GM21619 (cell line): ENCODE measurements around the gene CORO1C.
"Not testable (repeated sequence)": the region's sequence is repeated elsewhere in the genome, so short reads cannot be mapped to it uniquely, and the experiment has no call there.

Source experiments
- ATAC-seq: cut with Tn5 transposase; IDR thresholded peaks from one replicate; pipeline ENCODE4 v1.9.1; 2021; ENCODE audit not compliant: unreplicated experiment

CORO1C gene

DNA sequence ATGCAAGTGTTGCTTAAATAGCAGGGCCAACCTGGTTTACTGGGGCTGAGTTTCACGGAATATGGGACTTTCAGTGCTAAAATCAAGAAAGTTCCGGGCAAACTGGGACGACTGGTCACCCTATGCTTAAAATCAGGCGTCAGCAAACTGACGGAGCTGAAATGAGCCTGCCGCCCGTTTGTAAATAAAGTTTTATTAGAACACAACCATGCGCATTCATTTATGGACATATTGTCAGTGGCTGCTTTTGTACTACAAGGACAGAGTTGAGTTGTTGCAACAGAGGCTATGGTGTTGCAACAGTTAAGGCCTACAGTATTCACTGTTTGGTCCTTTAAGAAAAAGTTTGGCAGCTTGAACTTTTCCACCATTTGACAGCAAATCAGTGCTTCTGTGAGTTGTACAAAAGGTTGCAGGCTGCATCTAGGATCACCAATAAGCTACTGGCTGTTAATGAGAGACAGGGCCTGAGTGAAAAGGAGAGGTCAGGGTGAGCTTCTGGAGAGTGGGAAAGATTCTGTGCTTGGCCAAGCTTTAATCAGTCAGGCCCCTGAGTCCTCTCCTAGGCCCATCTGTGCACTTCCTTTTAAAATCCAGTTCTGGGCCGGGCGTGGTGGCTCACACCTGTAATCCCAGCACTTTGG is 111.0 kb downstream of the CORO1C start:
- ATAC-seq, result no peak

DNA sequence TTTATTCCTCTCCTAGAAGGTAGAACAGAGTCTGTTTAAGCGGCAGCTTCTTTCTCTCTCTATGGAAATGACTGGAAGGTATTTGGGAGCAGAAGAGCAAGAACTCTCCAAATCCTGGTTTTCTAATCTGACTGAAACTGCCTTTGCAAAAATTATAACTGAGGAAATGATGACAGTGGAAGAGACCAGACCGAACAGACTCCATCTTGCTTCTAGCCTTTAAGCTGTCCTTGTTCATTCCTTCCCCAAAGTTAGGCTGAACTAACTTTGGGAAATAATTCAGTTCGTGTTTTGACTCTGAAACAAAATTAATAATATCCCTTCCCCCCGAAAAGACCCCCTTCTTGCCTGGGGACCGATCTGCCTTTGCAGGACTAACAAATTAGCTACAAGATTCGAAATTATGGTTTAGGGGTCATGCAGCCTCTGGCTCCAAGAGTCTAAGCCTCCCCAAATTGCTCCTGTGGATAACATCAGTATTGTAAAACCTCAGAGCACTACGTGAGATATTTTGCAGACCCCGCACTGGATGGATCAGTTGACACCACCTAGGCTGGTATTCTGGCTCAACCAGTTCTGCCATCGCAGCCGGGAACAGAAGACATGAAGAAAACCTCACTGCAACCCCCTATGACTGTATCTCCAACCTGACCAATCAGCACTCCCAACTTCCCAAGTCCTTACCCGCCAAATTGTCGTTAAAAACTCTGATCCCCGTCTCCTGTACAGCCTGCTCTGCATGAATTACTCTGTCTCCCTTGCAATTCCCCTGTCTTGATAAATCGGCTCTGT is 111.8 kb downstream of the CORO1C start:
- ATAC-seq, result no peak

DNA sequence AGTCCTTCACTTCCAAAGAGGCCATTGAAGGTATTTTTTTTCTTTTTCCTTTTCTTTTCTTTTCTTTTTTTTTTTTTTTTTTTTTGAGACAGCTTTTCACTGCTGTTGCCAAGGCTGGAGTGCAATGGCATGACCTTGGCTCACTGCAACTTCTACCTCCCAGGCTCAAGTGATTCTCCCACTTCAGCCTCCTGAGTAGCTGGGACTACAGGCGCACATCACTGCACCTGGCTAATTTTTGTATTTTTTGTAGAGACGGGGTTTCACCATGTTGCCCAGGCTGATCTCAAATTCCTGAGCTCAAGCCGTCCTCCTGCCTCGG is 112.4 kb downstream of the CORO1C start:
- not testable (repeated sequence) for ATAC-seq

DNA sequence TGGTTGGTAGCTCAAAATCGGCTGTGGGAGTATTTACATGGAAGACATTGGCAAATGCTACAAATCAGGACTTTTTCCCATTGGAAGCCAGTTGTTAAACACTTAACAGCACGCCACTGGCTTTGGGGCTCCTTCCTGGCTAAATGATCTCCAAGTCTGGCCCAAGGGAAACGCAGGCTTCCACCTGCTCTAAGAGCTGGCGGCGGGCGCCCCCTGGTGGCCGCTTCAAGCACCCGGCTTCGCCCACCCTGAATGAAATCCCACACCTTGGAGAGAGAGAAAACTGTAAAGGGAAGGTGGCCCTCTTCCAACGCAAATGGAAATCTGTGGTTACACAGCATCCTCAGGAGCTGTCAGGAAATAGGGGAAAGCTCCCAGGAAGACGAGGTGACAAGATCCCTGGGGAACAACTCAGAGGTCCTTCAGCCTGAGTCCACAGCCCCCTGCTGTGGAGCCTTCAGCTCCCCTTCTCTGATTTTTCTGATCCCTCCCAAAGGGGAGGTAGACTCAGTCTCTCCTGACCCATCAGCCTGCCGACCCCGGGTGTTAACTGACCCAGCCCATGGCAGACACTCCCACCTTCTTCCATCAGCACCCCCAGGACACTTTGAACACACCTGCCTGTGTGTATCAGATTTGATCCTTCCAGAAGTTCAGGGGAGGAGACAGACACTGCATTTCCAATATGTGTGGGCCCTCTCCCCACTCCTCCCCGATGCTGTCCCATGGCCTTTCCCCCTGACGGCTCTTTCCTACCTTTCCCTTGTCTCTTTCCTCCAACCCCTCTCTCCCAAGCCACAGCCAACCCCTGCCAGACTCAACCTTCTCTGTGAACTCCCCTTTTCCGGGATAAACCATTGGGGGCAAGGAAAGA is 113.0 kb downstream of the CORO1C start:
- ATAC-seq, result peak; percentile 43

DNA sequence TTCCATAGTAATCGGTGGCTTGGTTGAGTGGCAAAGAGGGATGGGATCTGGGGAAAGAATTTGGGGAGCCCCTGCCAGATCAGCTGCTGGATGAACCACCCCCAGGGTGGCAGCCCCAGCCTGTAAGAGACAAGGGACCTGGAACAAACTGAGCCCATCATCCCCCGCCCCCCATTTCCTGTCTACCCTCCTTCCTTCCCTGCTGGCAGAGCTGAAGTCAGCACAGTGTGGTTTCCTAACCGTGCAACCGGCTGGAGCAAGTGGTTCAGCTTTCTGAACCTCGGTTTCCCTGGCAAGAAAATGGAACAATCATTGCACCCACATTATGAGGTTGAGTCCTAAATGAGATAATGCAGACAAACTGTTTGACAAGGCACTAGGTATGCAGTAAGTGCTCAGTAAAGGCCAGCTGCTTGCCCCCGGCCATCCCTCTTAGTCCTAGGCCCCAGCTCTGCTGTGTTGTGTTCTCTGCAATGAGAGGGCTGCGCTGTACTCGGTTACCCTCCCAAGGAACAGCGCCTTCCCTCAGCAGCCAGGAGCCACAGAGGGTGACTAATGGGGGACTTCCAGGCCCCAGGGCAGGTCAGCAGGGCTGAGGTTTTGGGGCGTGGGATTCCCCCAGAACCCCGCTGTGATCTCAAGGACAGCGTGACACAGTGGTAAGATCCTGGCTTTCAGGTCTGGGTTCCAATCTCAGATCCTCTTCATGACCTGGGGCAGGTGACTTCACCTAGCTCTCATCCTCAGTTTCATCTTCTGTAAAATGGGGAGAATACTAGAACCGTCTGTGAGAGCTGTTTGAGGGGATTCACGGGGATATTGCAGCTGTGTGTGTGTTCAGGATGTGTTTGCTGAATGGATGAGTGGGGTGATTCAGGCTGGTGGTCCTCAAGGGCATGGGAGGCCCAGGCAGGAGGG is 114.1 kb downstream of the CORO1C start:
- ATAC-seq, result peak; percentile 69

- ATAC-seq, result no peak
These were observed 115.0 kb downstream of the CORO1C start for GRCh38 chr12:108616359-108616758.

- ATAC-seq, result no peak
These were observed 115.4 kb downstream of the CORO1C start for GRCh38 chr12:108615918-108616317.

- ATAC-seq, result no peak
These were observed 116.7 kb downstream of the CORO1C start for GRCh38 chr12:108614639-108615038.

DNA sequence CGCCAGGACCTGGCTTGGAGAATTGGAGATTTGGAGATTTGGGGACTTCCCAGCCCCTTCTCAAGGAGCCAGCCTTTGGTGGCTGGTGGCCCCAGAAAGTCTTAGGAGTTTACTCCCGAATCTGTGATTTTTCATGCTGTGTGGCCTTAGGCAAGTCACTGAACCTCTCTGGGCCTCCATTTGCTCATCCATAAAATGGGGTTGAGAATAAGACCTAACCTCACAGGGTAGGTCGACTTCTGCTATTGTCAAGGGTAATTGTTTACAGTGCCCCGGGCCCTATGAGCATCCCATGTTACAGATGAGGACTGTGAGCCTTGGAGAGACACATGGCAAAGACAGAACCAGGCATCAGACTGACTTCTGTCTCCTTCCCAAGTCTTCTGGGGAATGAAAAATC is 117.3 kb downstream of the CORO1C start:
- ATAC-seq, result no peak

GRCh38 chr12:108613548-108613947 is 117.8 kb downstream of the CORO1C start:
- ATAC-seq, result no peak

- no peak for ATAC-seq
These were observed 118.5 kb downstream of the CORO1C start for GRCh38 chr12:108612788-108613282.

DNA sequence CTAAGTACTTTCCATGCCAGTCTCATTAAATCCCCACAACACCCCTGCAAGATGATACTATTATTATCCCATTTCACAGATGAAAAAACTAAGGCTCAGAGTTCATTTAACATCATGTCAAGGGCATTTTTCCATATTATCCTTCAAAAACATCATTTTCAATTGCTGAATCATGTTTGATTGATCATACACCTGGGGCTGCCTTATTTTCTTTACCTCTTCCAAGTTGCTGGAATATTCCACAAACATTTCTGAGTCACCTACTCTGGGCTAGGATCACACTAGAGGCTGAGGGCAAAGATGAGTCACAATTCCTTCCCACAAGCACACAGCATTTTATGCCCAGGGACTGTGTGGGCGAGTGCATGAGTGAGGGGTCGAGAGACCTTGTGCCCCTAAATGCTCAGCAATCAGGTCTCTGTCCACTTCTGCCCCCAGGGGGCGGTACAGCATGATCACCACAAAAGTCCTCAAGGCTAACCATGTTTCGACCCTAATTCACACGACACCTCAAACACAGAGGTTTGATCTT is 119.4 kb downstream of the CORO1C start:
- ATAC-seq, result no peak

- ATAC-seq, result no peak
These were observed 120.3 kb downstream of the CORO1C start for GRCh38 chr12:108610856-108611605.

- ATAC-seq, result no peak
These were observed 120.9 kb downstream of the CORO1C start for GRCh38 chr12:108610336-108610815.

DNA sequence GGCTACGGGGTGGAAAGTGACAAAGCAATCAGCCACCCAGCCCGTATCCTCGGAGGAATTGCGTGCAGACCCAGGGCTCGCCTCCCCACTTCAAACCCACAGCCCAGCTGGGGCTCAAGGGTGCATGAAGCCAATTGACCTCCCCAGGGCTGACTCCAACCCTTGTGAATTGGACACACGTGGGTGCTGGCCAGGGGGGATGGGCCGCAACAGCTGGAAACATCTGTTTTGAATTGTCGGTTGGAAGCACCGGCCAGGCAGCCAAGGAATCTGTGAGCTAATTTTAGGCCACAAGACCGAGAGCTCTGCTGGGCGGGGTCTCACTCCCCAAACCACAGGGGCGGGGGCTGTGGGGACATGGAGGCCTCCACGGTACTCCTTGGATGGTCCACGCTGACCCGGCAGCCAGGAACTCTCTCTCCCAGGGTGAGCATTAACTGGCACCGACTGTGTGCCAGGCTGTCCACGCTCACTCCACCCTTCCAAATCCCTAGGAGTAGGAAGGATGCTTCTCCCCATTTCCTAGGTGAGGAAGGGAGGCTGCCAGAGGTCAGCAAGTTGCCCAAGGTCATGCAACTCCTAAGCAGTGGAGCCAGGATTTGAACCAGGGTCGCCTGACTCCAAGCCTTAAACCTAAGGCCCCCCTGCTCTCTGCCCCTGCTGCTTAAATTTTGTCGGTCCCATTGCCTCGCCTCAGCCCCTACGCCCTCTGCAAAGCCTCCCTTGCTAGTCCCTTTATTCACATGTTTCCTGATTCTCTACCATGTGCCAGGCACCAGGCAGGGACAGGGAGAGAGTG is 121.6 kb downstream of the CORO1C start:
- no peak for ATAC-seq

GRCh38 chr12:108608616-108609015 is 122.7 kb downstream of the CORO1C start:
- ATAC-seq, result no peak

GRCh38 chr12:108607981-108608600 is 123.2 kb downstream of the CORO1C start:
- no peak for ATAC-seq

DNA sequence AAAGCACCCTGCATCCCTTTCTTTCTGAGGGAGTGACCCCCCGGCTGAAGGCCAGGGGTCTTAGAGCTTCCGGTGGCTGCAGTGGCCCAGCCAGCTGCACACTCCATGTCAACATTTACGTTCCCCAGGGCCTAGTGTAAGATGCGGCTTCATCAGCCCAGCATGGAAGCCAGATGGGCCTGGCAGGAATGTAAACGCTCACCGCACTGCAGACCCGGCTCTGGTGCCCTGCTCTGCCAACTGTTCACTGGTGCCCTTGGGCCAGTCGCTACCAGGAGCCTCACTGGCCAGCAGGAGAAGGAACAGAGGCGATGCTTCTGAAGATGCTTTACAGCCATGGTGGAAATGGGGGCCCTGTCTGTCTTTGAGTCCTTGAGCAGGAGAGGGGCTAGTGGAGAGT is 124.8 kb downstream of the CORO1C start:
- ATAC-seq, result no peak
